Panc1 (cell line): ENCODE measurements around the gene SORT1. TPM values are rescaled to one million over a fixed set of nuclear protein-coding genes. Genes with fewer than 3 reads are reported as not detected.

Experiments
- ATAC-seq: fragments of 200-7000 bp; cut with Tn5 transposase; 2 replicates; pipeline ENCODE4 v1.9.1; 2020; ENCODE audit warnings: mild to moderate bottlenecking, moderate library complexity
- BruUV-seq: library from RNA; stranded (reverse); fragments of 400-500 nt; replicated peaks from 2 replicates; lab custom pipeline; 2021; lab: Mats Ljungman, UMichigan
- CTCF ChIA-PET: fragments of 300-600 bp; sonication (Branson Sonifier 250); formaldehyde crosslinking; loops from one replicate; lab custom pipeline; 2022; ENCODE audit warnings: antibody characterized with exemption; lab: Charles Lee
- POLR2A ChIA-PET: fragments of 300-600 bp; sonication (Branson Sonifier 250); formaldehyde crosslinking; loops from one replicate; lab custom pipeline; 2022; ENCODE audit warnings: antibody characterized with exemption; lab: Charles Lee
- DNase-seq: peaks from one replicate; pipeline ENCODE4 v3.0.0-alpha.2; 2010; ENCODE audit warnings: low read depth, low spot score
- H3K27ac ChIP-seq: 2 replicates; pipeline ENCODE4 v1.5.1; 2011; ENCODE audit warnings: mild to moderate bottlenecking, low read length, inconsistent platforms
- H3K27me3 ChIP-seq: fragments of 200-500 bp; sonication (Bioruptor generic); 2 replicates; pipeline ENCODE4 v1.6.0; 2014; ENCODE audit warnings: low read length, inconsistent platforms; ENCODE audit not compliant: control insufficient read depth, insufficient read depth
- H3K36me3 ChIP-seq: fragments of 200-500 bp; sonication (Bioruptor generic); 2 replicates; pipeline ENCODE4 v1.5.1; 2014; ENCODE audit warnings: inconsistent platforms, mild to moderate bottlenecking, low read length, moderate library complexity; ENCODE audit not compliant: control insufficient read depth, insufficient read depth
- H3K4me1 ChIP-seq: 2 replicates; pipeline ENCODE4 v1.5.1; 2011; ENCODE audit warnings: inconsistent platforms, mild to moderate bottlenecking, low read length, moderate library complexity; ENCODE audit not compliant: control insufficient read depth, insufficient read depth
- H3K4me3 ChIP-seq, 2 experiments: 2 replicates each; pipeline ENCODE4 v1.5.1; 2011 to 2012; ENCODE audit warnings: low read depth in 2 of 2, low read length in 2 of 2, mild to moderate bottlenecking in 2 of 2, inconsistent platforms in 1 of 2, moderate library complexity in 1 of 2
- H3K9me3 ChIP-seq: fragments of 200-500 bp; sonication (Bioruptor generic); 2 replicates; pipeline ENCODE4 v1.5.1; 2014; ENCODE audit warnings: low read depth, mild to moderate bottlenecking, inconsistent platforms, low read length, moderate library complexity; ENCODE audit not compliant: control insufficient read depth, insufficient read depth
- POLR2AphosphoS5 ChIP-seq: IDR thresholded peaks from 2 replicates; pipeline ENCODE4 v1.6.1; 2012; ENCODE audit warnings: mild to moderate bottlenecking, low read depth, low read length, moderate library complexity
- SIN3A ChIP-seq: IDR thresholded peaks from 2 replicates; pipeline ENCODE4 v1.6.1; 2012; ENCODE audit warnings: low read depth, mild to moderate bottlenecking, low read length, moderate library complexity, borderline replicate concordance; ENCODE audit not compliant: insufficient read depth
- TCF7L2 ChIP-seq: IDR thresholded peaks from 2 replicates; pipeline ENCODE4 v1.6.1; 2011; ENCODE audit warnings: mild to moderate bottlenecking, low read depth, low read length, inconsistent platforms
- in situ Hi-C: cut with HindIII; loops from 2 replicates; pipeline ENCODE4 v1.10.0; 2016; ENCODE audit warnings: low sequenced_read_pairs, low pct_unique_long_range_greater_than_20kb
- intact Hi-C: fragments of 100-400 bp; cut with micrococcal nuclease; formaldehyde crosslinking; loops from one replicate; pipeline ENCODE4 v1.10.0; 2022; ENCODE audit not compliant: unreplicated experiment
- total RNA-seq: library from RNA; stranded (reverse); gene quantifications from one replicate; pipeline ENCODE4 v1.2.1, GENCODE V29; 2021; ENCODE audit not compliant: unreplicated experiment
- TF ChIP-seq, protein P1 (sequence below), 2 experiments: IDR thresholded peaks; 2 replicates each; pipeline ENCODE4 v1.6.1; 2011 to 2012; ENCODE audit warnings: low read depth in 2 of 2, control low read depth in 1 of 2, low read length in 1 of 2, mild to moderate bottlenecking in 1 of 2, moderate library complexity in 1 of 2; ENCODE audit not compliant: insufficient read depth in 1 of 2
- TF ChIP-seq, protein P2 (sequence below): fragments of 450-650 bp; IDR thresholded peaks from 2 replicates; pipeline ENCODE4 v1.5.1; 2017; ENCODE audit warnings: mild to moderate bottlenecking

Gene SORT1
- total RNA-seq, 1 experiment from 2014 or later = 25.1 TPM

DNA sequence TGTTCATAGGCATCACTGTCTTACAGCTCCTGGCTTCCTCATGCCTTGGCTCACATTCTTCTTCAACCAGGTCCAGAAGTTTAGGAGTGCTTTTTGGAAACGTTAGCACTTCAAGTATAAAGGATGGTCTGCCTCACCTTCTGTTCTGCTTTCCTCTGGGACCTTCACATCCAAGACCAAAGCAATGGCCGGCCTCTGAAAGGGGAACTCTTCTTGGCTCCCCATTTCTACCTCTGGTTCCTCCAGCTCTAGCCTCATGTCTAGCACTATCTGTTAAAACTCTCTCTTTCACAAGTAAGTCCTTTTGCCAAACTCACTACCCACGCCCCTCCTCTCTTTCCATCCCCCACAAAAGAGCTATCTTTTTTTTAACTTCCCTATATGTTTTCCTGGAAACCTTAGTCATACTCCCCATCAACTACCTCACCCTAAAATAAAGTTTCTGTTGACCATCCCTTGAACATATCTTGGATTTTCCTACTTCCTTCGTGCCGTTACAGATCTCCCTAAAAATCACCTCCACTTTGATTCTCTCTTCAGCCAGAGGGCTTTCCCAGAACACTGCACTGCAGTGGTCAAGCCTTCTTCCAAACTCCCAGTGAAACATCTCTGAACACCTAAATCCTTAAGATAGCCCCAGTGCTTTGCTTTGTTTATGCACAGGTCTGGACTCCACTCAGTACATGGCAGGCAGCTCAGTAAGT lies 7.9 kb downstream of the SORT1 start:
- ChIA-PET POLR2A (no interaction called here), CTCF (no interaction called here)
- Histone ChIP-seq H3K27me3 (no peaks in the 10 kb centered on the region), H3K4me1 (peaks cover 7% of the 10 kb centered on the region), H3K4me3 (no peak overlapping the region), H3K9me3 (no peaks in the 10 kb centered on the region), H3K27ac (no peak overlapping the region), H3K36me3 (no peaks in the 10 kb centered on the region)
- DNase-seq (no peak), ATAC-seq (no peak)
- intact Hi-C loops (no loop called here), in situ Hi-C loops (no loop called here)
- no TSS peak for BruUV-seq
- no peak for TF ChIP-seq POLR2AphosphoS5
- no peak for TF ChIP-seq TCF7L2
- TF ChIP-seq SIN3A = no peak
- TF ChIP-seq, protein P1, sequence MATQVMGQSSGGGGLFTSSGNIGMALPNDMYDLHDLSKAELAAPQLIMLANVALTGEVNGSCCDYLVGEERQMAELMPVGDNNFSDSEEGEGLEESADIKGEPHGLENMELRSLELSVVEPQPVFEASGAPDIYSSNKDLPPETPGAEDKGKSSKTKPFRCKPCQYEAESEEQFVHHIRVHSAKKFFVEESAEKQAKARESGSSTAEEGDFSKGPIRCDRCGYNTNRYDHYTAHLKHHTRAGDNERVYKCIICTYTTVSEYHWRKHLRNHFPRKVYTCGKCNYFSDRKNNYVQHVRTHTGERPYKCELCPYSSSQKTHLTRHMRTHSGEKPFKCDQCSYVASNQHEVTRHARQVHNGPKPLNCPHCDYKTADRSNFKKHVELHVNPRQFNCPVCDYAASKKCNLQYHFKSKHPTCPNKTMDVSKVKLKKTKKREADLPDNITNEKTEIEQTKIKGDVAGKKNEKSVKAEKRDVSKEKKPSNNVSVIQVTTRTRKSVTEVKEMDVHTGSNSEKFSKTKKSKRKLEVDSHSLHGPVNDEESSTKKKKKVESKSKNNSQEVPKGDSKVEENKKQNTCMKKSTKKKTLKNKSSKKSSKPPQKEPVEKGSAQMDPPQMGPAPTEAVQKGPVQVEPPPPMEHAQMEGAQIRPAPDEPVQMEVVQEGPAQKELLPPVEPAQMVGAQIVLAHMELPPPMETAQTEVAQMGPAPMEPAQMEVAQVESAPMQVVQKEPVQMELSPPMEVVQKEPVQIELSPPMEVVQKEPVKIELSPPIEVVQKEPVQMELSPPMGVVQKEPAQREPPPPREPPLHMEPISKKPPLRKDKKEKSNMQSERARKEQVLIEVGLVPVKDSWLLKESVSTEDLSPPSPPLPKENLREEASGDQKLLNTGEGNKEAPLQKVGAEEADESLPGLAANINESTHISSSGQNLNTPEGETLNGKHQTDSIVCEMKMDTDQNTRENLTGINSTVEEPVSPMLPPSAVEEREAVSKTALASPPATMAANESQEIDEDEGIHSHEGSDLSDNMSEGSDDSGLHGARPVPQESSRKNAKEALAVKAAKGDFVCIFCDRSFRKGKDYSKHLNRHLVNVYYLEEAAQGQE (IDR thresholded peaks at IDR 0.05; ENCODE audit: insufficient read depth in 1 of 2, low read depth in 2 of 2, low read length in 1 of 2) = no peak
- TF ChIP-seq, protein P2, sequence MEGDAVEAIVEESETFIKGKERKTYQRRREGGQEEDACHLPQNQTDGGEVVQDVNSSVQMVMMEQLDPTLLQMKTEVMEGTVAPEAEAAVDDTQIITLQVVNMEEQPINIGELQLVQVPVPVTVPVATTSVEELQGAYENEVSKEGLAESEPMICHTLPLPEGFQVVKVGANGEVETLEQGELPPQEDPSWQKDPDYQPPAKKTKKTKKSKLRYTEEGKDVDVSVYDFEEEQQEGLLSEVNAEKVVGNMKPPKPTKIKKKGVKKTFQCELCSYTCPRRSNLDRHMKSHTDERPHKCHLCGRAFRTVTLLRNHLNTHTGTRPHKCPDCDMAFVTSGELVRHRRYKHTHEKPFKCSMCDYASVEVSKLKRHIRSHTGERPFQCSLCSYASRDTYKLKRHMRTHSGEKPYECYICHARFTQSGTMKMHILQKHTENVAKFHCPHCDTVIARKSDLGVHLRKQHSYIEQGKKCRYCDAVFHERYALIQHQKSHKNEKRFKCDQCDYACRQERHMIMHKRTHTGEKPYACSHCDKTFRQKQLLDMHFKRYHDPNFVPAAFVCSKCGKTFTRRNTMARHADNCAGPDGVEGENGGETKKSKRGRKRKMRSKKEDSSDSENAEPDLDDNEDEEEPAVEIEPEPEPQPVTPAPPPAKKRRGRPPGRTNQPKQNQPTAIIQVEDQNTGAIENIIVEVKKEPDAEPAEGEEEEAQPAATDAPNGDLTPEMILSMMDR = no peak

DNA sequence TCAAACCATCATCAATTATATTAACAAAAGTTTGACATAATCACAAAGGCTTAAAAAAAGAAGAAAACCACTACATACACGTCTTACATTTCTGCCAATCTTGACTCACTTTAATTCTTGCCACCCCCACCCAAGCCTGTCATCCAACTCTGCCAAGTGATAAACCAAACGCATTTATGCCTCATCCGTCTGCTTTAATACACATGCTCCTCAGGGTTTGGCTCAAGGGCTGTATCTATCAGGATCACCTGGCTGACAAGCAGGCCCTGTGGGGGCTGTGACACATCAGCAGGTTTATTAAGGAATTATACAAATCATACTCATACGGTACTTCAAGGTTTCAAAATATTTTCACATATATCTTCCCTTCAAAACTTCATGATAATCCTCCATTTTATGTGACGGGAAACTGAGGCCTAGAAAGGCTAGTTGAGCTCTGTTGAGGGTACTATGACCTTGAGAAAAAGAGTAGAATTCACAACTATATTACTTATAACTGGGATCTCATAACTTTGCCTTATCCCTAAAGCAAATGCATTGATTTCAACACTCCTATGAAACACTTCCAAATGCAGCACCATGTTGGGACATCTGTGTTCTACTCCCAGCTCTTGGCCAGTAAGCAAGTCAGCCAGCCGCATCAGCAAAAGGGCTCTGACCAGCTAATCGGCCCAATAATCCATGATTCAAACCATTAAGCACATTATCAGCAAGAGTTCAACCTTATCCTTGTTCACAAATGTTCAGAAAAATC lies 8.7 kb downstream of the SORT1 start:
- Histone ChIP-seq H3K9me3 (no peaks in the 10 kb centered on the region), H3K4me3 (no peak overlapping the region), H3K4me1 (peaks cover 7% of the 10 kb centered on the region), H3K27ac (no peak overlapping the region), H3K27me3 (no peaks in the 10 kb centered on the region), H3K36me3 (no peaks in the 10 kb centered on the region)
- ATAC-seq (no peak), DNase-seq (no peak)
- intact Hi-C loops (no loop called here), in situ Hi-C loops (no loop called here)
- BruUV-seq = no TSS peak
- POLR2A ChIA-PET = no interaction called here
- TF ChIP-seq, protein P1 (IDR thresholded peaks at IDR 0.05; ENCODE audit: insufficient read depth in 1 of 2, low read depth in 2 of 2, low read length in 1 of 2) = no peak
- TF ChIP-seq SIN3A = no peak
- TF ChIP-seq, protein P2 = no peak
- TF ChIP-seq POLR2AphosphoS5 = no peak
- no peak for TF ChIP-seq TCF7L2
- CTCF ChIA-PET = no interaction called here
